HL-60/S4 treated with retinoic acid at 250 ng/mL for 4 days and 3 days (cell line): ENCODE data around the gene FKBP1A.
"Not testable (repeated sequence)": the region's sequence is repeated elsewhere in the genome, so short reads cannot be mapped to it uniquely, and the experiment has no call there.

ENCODE experiments used
- in situ Hi-C: fragments of 300-500 bp; cut with MboI; formaldehyde crosslinking; loops from 2 replicates; pipeline ENCODE4 v1.7.0; 2022; ENCODE audit warnings: low sequenced_read_pairs

The FKBP1A gene

DNA sequence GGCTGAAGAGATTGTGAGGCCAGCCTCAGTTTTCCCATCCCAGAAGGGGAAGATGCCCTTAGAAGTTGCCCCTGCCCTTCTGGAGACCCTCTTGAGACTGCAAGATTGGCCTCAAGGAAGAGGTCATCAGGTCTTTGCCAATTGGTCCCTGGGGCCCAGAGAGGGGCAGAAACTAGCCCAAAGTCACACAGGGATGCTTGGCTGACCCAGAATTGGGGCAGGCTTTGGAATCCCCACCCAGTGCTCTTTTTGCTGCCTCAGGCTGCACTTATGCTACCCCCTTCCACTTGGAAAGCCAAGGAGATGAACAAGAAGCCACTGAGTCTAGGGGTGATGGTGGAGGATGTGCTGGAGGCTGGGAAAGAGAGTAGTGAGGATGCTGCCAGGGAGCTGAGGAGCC is 24.9 kb upstream of the FKBP1A start:
- in situ Hi-C loops, result no loop called here

DNA sequence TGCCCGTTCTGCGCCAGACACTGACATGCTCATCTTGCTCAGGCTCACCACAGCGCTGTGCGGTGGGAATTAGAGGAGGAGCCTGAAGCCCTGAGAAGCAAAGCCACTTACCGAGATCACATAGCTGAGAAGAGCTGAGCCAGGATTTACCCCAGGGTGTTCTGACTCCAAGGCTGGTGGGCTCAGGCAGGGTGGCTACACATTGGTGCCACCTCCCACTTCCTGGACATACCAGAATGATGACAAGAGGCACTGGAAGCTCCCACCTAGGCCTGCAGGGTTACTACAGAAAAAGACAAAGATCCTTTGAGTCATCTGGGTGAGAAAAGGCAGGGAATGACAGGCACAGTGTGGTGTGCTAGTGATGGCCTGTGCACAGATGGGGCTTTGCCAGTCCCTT is 24.4 kb upstream of the FKBP1A start:
- in situ Hi-C loops, result no loop called here

DNA sequence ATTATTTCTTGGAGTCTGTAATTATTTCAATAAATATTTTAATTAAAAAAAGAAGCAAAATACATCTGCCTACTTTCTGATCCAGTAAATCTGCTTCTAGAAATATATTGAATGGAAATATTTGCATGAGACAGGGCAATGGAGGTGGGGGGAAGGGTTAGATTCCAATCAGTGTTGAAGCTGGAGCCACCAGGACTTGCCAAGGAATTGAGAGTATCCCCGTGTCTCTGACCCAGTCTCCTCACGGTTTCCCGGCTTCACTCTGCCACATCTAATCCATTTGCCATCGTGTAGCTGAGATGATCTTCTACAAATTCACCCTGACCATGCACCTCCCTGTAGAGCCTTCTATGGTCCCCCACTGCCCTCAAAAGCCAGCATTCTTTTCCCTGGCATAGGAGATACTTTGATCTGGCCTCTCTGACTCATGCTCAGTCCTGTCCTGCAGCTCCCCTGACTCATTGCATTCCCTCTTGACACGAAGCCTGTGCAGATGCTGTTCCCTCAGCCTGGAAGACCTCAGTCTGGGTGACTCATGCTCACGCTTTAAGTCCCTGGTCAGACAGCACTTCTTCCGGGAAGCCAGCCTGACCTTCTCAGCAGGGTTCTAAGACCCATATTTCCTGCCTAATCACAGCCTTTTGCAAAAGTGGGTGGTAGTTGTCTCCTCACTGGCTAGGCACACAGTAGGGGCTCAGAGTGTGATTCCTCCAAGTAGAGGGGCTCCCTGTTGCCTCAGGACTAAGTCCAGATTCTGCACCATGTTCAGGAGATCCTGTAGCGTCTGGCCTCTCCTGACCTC is 23.0 kb upstream of the FKBP1A start:
- in situ Hi-C loops, result no loop called here

DNA sequence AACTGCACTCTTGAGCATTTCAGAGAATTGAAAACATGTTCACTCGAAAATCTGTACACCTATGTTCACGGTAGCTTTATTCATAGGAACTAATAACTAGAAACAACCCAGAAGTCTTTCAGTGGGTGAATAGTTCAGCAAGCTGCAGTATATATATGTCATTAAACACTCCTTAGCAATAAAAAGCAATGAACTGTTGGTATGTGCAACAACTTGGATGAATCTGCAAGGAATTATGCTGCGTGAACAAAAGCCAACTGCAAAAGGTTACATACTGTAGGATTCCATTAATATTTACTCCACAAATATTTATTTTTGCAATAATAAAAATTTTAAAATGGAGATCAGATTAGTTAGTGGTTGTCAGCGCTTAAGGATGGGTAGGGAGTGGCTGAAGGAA is 22.1 kb upstream of the FKBP1A start:
- in situ Hi-C loops, result no loop called here

DNA sequence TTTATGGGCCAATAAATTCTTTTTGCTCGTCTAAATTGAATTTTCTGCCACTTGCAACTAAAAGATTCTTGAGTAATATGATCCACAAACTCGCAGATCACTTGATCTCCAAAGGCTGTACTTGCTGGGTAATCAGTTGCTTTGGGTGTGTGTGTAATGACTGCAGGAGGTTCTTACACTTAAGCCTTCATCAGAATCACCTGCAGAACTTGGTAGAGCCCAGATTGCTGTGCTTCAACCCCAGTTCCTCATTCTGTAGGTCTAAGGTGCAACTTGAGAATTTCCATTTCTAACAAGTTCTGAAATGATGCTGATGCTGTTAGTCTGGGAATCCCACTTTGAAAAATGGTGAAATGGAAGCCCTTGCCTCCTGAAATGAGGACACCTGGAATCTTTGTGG is 12.9 kb upstream of the FKBP1A start:
- in situ Hi-C loops, result no loop called here

DNA sequence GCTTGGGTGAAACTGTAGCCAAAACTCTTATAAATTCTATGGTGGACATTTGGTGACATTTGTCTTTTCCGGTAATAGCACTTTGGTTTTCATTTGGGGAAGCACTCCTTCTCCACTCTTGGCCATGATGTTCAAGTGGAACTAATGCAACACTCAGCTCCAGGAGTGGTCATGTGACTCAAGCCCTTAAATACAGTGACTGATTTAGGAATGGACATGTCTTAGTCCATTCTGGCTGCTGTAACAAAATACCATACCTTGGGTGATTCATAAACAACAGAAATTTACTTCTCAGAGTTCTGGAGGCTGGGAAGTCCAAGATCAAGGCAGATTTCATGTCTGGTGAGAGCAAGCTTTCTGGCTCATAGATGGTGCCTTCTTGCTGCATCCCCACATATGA is 10.8 kb upstream of the FKBP1A start:
- in situ Hi-C loops, result no loop called here

DNA sequence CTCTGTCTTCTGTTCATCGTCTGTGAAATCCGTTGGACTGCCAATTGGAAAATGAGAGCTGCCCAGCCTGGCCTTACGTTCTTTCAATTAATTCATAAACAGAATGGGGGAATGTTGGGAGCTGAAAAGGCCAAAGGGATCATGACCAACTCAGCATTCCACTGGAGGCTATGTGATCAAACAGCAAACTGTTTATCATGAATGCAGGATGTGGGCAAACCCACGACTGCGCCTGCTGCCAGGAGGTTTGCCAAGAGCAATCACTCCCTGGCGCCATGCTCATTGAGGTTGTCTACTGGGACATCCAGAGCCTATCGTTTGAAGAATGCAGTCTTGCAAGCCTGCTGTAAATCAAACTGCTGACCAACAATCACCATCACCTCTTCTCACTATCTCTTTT is 9.3 kb upstream of the FKBP1A start:
- in situ Hi-C loops, result no loop called here

DNA sequence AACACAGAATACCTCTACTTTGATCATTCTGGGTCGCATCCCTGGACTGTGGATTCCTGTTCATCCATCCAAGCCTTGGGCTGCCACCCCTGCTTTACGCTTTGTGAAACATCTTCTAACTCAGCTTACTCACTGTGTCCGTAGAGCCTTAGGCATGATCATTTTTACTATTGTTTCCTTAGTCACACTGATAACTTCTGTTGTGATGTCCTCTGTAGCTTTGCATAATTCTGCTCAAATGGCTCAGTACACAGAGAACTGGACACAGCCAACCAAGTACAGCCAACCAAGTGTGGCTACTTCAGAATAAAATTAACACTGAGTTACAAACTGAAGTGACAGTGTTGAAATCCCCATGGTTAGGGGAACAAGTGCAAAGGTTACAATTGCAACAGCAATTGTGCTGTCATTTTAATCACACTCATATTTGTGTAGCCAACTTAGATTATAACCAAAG is 8.6 kb upstream of the FKBP1A start:
- in situ Hi-C loops, result no loop called here

DNA sequence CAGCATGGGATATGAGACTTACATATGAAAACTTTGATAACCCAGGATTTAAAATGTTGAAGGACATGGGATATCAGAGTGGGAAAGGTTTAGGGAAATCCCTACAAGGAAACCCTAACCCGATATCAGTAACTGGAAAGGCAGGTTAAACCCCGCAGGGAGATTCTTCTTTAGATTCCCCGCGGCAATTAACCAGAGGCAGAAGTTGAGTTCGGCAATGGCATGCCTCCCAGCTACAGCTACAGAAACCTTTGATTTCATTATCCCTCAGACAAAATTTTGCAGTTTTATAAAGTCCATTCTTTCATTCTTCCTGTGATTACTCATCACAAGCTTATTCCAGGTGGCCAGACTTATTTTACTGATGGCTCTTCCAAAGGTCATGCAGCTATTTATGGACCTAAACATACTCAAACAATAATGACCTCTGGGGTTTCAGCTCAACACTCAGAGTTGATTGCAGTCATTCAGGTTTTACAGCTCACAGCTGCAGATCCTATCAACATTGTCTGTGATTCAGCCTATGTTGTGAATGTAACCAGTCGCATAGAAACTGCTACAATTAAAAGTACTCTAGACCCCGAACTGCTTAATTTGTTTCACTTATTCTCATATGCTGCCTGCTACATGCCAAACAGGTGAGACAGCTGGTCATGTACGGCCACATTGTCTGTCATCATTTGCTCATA is 7.0 kb upstream of the FKBP1A start:
- in situ Hi-C loops, result not testable (repeated sequence)

DNA sequence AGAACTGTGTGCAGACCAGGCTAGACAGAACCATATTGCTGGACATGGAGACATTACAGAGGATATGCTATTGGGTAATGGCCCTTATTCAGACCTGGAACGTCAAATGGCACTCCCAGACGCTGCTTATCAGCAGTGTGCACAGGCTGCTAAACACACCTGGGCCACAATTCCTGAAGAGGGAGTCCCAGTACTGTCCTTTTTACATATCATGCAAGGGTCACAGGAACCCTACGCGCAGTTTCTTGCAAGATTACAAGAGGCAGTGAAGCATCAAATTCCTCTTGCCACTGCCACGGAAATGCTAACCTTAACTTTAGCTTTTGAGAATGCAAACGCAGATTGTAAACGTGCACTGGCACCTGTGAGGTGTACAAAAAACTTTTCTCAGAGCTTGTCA is 5.3 kb upstream of the FKBP1A start:
- in situ Hi-C loops, result not testable (repeated sequence)

DNA sequence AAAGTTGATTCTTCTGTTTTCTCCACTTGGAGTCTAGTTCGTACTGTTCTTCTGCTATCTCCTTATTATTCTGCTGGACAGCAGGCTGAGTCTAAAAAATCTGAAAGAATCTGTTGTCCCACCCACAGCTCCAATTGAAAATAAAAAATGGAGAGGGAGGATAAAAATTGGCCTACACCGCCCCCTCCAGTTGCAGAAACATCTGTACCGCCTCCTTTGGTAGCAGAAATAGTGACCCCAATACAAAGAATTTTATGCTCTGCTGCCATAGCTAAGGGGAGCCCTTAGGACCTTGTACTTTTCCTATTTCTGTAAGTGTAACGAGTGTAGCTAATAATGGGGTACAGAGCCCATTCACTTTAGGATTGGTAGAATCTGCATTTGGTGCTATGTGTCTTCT is 4.9 kb upstream of the FKBP1A start:
- in situ Hi-C loops, result no loop called here

DNA sequence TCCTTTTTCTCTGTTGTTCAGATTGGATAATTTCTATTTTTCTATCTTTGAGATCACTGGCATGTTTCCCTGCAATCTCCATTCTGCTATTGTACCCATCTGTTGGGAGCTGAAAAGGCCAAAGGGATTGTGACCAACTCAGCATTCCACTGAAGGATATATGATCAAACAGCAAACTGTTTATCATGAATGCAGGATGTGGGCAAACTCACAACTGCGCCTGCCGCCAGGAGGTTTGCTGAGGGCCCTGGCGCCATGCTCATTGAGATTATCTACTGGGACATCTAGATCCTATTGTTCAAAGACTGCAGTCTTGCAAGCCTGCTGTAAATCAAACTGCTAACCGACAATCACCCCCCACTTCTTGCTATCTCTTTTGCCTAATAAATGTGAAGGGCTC is 3.8 kb upstream of the FKBP1A start:
- in situ Hi-C loops, result no loop called here

DNA sequence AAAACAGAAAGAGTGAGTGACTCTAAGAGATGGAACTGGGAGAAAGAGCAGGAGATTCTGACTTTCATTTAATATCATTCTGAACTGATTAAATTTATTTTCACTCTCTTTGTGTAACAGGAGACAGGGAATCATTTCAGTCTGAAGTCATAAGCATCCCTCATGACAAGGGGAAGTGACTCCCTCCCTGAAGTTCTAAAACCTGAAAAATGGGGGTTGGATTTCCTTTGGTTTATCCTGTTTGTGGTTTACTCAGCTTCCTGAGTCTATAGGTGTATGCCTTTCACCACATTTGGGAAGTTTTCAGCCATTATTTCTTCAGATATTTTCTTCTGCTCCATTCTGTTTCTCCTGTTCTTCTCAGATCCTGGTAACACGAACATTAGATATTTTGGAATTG is 3.4 kb upstream of the FKBP1A start:
- in situ Hi-C loops, result no loop called here

DNA sequence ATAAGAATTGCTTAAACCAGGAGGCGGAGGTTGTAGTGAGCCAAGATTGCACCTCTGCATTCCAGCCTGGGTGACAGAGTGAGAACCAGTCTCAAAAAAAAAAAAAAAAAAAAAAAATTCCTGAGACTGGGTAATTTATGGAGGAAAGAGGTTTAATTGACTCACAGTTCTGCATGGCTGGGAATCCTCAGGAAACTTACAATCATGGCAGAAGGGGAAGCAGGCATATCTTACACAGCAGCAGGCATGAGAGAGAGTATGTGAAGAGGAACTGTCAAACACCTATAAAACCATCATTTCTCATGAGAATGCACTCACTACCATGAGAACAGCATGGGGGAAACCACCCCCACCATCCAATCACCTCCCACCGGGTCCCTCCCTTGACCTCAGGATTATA is 1.8 kb upstream of the FKBP1A start:
- in situ Hi-C loops, result no loop called here

DNA sequence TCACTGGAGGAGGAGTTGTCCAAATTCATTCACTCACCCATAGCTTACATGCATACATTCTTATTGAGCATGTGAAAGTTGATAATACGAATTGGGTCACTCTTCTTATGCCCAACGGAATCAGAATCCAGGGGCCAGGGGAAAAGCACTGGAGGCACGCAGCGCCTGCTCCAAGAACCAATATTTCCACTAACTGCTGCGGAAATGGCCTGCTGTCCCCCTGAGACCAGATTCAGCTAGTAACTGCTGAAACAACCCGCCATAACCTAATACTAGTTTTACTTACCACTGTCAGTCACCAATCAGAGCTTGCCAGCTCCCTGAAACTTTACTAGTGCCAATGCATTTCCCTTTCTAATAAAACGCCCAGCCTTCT is 641 bp upstream of the FKBP1A start:
- in situ Hi-C loops, result no loop called here

DNA sequence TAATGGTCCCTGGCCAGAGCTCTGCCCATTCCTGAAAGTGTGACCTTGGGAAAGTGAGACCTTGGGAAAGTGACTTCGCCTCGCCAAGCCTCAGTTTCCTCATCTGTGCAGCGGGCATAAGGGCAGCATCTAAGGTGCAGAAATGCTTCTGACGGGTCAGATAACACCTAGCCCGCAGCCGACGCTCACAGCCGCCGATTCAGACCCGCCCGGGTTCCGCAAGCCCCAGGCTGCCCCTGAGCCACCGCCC is 486 bp downstream of the FKBP1A start:
- in situ Hi-C loops, result no loop called here

DNA sequence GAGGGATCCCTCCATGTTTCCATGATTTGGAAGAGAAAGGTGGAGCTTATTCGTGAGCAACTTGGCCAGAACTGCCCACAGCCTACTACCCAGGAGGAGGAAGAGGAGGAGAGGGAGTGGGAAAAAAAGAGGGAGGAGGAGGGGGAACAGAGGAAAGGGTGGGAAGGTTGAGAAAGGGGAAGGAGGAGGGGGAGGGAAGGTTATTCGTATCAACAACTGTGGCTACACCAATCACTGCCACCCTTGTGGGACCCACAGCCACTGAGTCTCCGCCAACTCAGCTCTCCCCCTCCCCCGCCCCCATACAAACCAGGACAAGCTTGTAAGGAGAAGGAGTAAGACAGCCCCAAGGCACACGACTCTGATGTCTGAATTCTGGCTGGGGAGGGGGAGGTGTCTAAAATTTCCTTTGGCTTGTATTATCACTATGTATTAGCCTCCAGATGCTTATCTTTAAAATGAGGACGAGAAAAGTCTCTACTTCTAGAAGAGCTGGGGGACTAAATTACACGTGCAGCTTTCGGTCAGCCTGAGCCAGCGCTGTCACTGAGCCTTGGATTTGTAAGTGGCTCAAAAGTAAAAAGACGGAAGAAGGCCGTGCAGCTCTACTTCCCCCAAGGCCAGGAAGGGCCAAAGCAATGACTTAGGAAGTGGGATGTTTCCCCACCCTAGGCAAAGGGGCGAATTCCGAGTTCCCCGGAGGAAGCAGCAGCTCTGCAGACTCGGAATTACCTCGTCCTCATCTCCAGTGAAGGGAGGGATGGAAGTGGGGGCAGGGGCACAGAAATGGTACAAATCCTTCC is 1.0 kb downstream of the FKBP1A start:
- in situ Hi-C loops, result no loop called here

DNA sequence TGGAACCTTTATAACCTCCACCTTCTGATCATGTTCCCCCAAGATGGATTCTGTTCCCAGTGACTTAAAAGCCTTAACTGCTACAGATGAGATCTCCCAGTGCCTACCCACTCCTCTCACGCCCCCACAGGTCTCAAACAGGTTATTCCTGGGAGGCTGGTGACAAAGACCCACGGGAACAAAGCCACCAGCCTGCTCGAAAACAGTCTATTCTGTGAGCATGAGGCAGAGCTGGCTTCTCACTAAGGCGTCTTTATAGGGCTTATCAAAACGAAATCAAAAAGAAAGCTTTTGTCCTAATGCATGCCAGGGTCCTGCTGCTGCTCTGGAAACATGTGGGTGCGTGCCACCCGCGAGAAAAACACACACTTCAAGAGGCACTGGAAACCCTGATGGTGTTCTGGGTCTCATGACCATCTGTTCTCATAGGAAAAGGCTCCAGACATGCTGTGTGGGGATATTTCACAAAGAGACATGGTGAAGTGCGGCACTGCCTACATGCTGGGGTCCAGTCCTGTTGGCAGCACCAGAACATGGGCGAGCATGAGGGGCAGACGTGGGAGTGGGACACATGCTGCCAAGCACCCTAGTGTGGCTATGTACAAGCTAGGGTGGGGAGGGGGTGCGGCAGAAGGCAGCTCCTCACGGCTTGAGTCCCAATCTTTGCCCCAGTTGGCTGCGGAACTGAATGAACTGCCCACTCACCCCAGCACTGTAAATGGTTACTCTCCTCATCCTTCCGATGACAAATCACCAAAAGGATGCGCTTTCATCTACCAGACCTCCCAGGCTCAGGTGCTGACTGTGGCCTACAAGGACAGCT is 2.1 kb downstream of the FKBP1A start:
- in situ Hi-C loops, result no loop called here

DNA sequence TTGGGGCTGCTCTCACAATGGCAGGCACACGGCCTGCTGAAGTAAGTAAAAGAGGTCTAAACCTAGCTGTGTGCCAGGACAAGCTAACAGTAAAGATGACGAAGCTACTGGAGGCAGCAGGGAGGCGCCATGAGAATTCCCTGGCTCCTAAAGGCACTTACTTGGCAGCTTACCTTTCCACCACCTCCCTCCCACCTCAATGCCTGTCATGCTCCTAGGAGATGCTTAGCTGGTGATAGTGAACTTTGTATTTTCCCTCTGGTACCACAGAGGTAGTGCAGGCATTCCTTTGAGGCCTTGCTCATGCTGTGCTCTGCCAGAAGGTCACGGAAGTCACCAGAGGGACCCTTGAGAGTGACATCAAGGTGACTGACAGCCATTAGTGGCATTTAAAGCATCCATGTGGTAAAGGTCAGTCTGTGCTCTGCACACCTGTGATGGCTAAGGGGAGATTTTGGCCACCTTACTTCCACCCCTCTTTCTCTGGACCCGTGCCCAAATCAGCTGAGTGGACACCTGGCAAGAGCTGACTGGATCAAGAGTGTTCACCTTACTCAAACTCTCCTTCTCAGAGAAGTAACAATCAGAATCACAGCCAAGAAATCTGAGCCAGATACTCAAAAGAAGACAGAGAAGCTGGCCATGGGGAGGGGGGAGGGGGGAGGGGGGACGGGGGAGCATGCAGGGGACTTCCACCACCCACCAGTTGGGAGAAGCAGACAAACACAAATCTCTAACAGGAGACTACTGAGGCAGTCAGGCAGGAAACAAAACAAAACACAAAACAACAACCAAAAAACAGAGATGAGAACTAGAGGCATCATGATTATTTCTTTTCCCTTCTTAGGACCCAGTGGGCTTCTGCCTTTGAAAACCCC is 2.9 kb downstream of the FKBP1A start:
- in situ Hi-C loops, result no loop called here

DNA sequence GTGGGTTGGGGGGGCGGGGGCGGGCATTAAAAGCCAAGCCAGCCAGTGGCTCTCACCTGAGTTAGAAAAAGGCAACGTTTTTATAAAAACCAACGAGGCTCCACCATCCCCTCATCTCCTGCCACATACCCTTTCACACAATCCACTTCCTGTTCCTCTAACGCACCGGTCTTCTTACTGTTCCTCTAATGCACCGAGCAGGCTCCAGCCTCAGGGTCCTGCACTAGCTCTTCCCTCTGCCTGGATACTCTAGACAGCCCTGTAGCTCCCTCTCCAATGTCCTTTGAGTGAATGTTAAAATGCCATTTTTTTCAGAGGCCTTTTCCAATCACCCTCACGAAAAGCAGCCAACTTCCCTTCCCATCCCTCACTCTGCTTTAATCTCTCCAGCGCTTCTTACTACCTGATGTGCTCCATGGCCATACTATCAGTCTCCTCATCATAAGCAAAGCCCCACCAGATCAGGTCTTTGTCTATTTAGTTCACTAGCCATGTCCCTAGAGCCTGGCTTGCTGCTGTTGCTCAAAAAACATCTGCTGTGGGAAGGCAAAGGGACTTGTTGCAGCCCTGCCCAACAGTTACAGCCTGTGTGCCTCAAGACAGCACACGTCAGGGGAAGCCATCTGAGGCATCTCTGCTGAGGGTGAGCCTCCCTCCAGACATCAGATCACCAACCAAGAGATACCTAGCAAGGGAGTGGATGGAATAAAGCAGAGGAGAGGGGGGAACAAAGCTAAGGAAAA is 3.9 kb downstream of the FKBP1A start:
- in situ Hi-C loops, result no loop called here
